ENCODE measurements around the gene PRXL2A. TPM values are rescaled to one million over a fixed set of nuclear protein-coding genes. Genes with fewer than 3 reads are reported as not detected.

Gene PRXL2A
- total RNA-seq, 1 experiment from 2014 or later, result 32.4 TPM

- peak; percentile 63 for DNase-seq (ENCODE audit: low read depth)
These were observed 36.4 kb downstream of the PRXL2A start for GRCh38 chr10:80444646-80445319.

- no peak for DNase-seq (ENCODE audit: low read depth)
These were observed 39.3 kb downstream of the PRXL2A start for GRCh38 chr10:80447436-80448190.

- no peak for DNase-seq (ENCODE audit: low read depth)
These were observed 40.0 kb downstream of the PRXL2A start for GRCh38 chr10:80448209-80448942.

GRCh38 chr10:80449520-80449919, 41.2 kb downstream of the PRXL2A start:
- no peak for DNase-seq (ENCODE audit: low read depth)

GRCh38 chr10:80451132-80451531, 42.8 kb downstream of the PRXL2A start:
- no peak for DNase-seq (ENCODE audit: low read depth)

- no peak for DNase-seq (ENCODE audit: low read depth)
These were observed 43.7 kb downstream of the PRXL2A start for GRCh38 chr10:80452069-80452468.

GRCh38 chr10:80452640-80453039, 44.3 kb downstream of the PRXL2A start:
- no peak for DNase-seq (ENCODE audit: low read depth)

GRCh38 chr10:80453056-80453841, 44.9 kb downstream of the PRXL2A start:
- no peak for DNase-seq (ENCODE audit: low read depth)

- DNase-seq (ENCODE audit: low read depth), result peak; percentile 74
These were observed 45.6 kb downstream of the PRXL2A start, which contains the start of gene TSPAN14 for GRCh38 chr10:80453842-80454512. TSPAN14 (plus strand) TSS chr10:80454310; CDS start chr10:80489234, 34,924 bp downstream.

- DNase-seq (ENCODE audit: low read depth), result peak; percentile 50
These were observed 46.4 kb downstream of the PRXL2A start for GRCh38 chr10:80454513-80455460.

- DNase-seq (ENCODE audit: low read depth), result no peak
These were observed 47.4 kb downstream of the PRXL2A start for GRCh38 chr10:80455461-80456349.

GRCh38 chr10:80457554-80458262, 49.4 kb downstream of the PRXL2A start:
- DNase-seq (ENCODE audit: low read depth), result no peak

GRCh38 chr10:80458263-80458625, 49.9 kb downstream of the PRXL2A start:
- DNase-seq (ENCODE audit: low read depth), result no peak

GRCh38 chr10:80458638-80459037, 50.3 kb downstream of the PRXL2A start:
- no peak for DNase-seq (ENCODE audit: low read depth)

- peak; percentile 94 for DNase-seq (ENCODE audit: low read depth)
These were observed 50.9 kb downstream of the PRXL2A start for GRCh38 chr10:80459047-80459865.

- DNase-seq (ENCODE audit: low read depth), result peak; percentile 77
These were observed 52.3 kb downstream of the PRXL2A start for GRCh38 chr10:80460399-80461207.
